Fibroblast of pulmonary artery (primary cell): ENCODE measurements around the gene TEK.

Experiments used
- DNase-seq: peaks from one replicate; pipeline ENCODE4 v3.0.0-alpha.2; 2010; ENCODE audit warnings: low read depth
- H3K4me3 ChIP-seq: replicated peaks from 2 replicates; pipeline ENCODE4 v1.5.1; 2011; ENCODE audit warnings: low read depth, mild to moderate bottlenecking, control low read depth, low read length, moderate library complexity
- CTCF ChIP-seq: IDR thresholded peaks from 2 replicates; pipeline ENCODE4 v1.5.1; 2011; ENCODE audit warnings: mild to moderate bottlenecking, control low read depth, low read length, inconsistent platforms; ENCODE audit errors: missing control alignments

TEK gene

GRCh38 chr9:27094640-27095298 is 14.3 kb upstream of the TEK start:
- H3K4me3 ChIP-seq = no peak overlapping the region
- DNase-seq = peak; percentile 64
- no peak for TF ChIP-seq CTCF

- no peak overlapping the region for H3K4me3 ChIP-seq
- TF ChIP-seq CTCF = no peak
- no peak for DNase-seq
These were observed 1.8 kb upstream of the TEK start for GRCh38 chr9:27107241-27107640.

- no peak for DNase-seq
- H3K4me3 ChIP-seq = peak overlapping the region; percentile 60
- no peak for TF ChIP-seq CTCF
These were observed 596 bp downstream of the TEK start for GRCh38 chr9:27109621-27110020.

GRCh38 chr9:27110181-27110580 is 1.2 kb downstream of the TEK start:
- no peak for DNase-seq
- peak overlapping the region; percentile 60 for H3K4me3 ChIP-seq
- TF ChIP-seq CTCF = no peak

- TF ChIP-seq CTCF = no peak
- no peak overlapping the region for H3K4me3 ChIP-seq
- DNase-seq = no peak
These were observed 3.2 kb downstream of the TEK start for GRCh38 chr9:27112235-27112634.

GRCh38 chr9:27117489-27118135 is 8.6 kb downstream of the TEK start:
- DNase-seq = peak; percentile 88
- no peak for TF ChIP-seq CTCF
- no peak overlapping the region for H3K4me3 ChIP-seq

- TF ChIP-seq CTCF = no peak
- peak; percentile 55 for DNase-seq
- H3K4me3 ChIP-seq = no peak overlapping the region
These were observed 9.9 kb downstream of the TEK start for GRCh38 chr9:27118916-27119315.
